ENCODE measurements around the gene NDUFA3.

The NDUFA3 gene

DNA sequence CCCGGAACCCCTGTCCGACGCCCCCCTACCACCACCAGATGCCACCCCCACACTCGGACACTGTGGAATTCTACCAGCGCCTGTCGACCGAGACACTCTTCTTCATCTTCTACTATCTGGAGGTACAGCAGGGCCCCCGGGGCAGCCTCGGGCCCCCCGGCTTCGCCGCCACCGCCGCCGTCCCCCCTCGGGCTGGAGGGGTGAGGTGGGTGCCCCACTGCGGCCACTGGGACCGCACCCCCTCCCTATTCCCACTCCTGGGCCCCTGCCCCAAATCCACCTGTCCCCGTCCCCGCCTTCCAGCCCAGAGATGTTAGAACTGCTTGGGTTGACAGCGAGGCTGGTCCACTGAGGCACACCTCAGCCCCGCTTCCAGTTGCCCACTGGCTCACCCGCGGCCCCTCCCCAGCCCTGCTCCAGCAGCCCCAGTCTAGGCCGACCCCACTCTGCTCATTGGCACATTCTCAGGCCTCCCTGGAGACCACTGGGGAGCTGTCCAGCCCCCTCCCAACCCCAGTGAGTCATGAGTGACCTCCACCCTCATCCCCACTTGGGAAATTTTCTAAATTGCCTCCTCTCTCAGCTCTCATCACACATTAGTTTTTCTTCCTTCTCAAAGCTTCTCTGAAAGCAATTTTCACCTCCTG is 50.3 kb downstream of the NDUFA3 start:
- peaks cover 17 to 100% (median 86%) of the 10 kb centered on the region in 11 experiments; a peak in 21 of 22 replicates for H4K20me1 ChIP-seq
- H3K4me3 ChIP-seq, result no peak overlapping the region
- no peak overlapping the region for H3K27ac ChIP-seq
- peaks cover 98 to 100% (median 100%) of the 10 kb centered on the region in 11 experiments for H3K36me3 ChIP-seq
- H3K4me1 ChIP-seq, result peaks cover 2 to 25% (median 8%) of the 10 kb centered on the region in 10 experiments
- H3K9me3 ChIP-seq (replicated peaks in 1 of 11), result no peaks in the 10 kb centered on the region
- H3K9ac ChIP-seq, result peak overlapping the region in 2 of 11 experiments; percentile 4 to 38; a peak in 1 of 22 replicates
- H3K27me3 ChIP-seq, result no peaks in the 10 kb centered on the region
- no peak for TF ChIP-seq Cebpa-rat (IDR thresholded peaks at IDR 0.05)
- no peak overlapping the region for H3K4me2 ChIP-seq

DNA sequence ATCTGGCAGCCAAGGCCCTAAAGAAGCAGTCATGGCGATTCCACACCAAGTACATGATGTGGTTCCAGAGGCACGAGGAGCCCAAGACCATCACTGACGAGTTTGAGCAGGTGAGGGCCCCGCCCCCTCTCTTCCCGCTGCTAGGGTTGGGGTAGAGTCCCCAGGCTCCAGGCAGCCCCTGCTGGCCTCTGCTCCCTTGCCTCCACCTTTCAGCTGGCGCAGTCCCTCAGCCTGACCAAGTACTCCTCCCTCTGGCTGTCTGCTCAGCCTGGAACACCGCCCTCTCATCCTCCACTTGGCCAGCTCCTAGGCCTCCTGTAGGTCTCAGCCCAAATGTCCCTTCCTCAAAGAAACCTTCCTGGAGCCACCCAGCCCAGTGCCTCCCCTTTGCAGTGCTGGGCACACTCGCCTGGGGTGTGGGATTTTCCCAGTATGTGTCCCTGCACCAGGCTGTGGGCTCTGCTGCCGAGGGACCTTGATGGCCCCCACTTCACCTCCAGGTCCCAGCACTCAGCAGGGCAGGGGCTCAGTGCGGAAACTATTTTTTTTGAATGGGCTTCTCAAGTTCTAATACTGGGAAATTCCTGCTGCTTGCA is 51.2 kb downstream of the NDUFA3 start:
- no peaks in the 10 kb centered on the region for H3K9me3 ChIP-seq (replicated peaks in 1 of 11)
- peaks cover 10 to 33% (median 17%) of the 10 kb centered on the region in 10 experiments for H3K4me1 ChIP-seq
- H3K9ac ChIP-seq, result peak overlapping the region in 4 of 11 experiments; percentile 6 to 38 (median 20); a peak in 2 of 22 replicates
- H4K20me1 ChIP-seq, result peaks cover 15 to 100% (median 91%) of the 10 kb centered on the region in 11 experiments; a peak in 21 of 22 replicates
- no peak overlapping the region for H3K4me2 ChIP-seq
- peaks cover 93 to 96% (median 95%) of the 10 kb centered on the region in 11 experiments for H3K36me3 ChIP-seq
- H3K27me3 ChIP-seq, result no peaks in the 10 kb centered on the region
- H3K4me3 ChIP-seq, result no peak overlapping the region
- no peak for TF ChIP-seq Cebpa-rat (IDR thresholded peaks at IDR 0.05)
- H3K27ac ChIP-seq, result no peak overlapping the region

DNA sequence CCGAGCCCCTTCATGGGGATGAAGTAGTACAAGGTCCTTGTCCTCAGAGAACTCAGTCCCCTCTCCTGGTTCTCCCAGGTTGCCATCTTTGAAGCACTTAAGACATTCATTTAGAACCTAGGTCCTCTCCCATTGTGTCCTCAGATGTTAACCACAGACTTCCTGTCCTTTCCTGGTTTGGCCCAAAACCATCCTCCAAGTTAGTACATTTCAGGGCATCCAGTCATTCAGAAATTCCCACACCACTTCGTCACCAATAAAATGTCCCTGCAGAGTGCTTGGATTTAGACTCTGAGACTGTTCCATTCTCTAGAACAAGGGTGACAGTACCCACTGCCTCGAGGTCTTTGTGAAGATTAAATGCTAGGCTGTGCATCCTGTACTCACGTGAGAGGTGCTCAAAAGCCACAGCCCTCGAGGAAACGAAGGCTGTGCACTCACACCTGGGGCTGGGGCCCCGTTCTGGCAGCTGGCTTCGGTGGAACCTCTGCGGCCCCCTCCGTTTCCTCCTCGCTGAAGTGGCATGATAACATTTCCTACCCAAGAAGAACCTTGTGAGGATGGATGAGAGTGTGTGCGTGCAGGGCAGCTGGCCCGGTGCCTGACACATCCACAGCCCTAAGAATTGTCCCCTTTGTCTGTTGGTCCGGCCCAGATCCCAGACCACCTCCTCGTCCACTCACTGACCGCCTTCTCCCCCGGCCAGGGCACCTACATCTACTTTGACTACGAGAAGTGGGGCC is 52.1 kb downstream of the NDUFA3 start:
- TF ChIP-seq Cebpa-rat (IDR thresholded peaks at IDR 0.05), result no peak
- Histone ChIP-seq H4K20me1 (peaks cover 12 to 94% (median 85%) of the 10 kb centered on the region in 11 experiments; a peak in 21 of 22 replicates), H3K9ac (peak overlapping the region in 3 of 11 experiments; percentile 22 to 30 (median 26); a peak in 2 of 22 replicates), H3K27ac (no peak overlapping the region), H3K9me3 (replicated peaks in 1 of 11) (no peaks in the 10 kb centered on the region), H3K4me2 (no peak overlapping the region), H3K36me3 (peaks cover 83 to 87% (median 86%) of the 10 kb centered on the region in 11 experiments), H3K4me1 (peaks cover 13 to 36% (median 20%) of the 10 kb centered on the region in 10 experiments), H3K4me3 (no peak overlapping the region), H3K27me3 (no peaks in the 10 kb centered on the region)

- TF ChIP-seq Cebpa-rat (IDR thresholded peaks at IDR 0.05), result no peak
- no peaks in the 10 kb centered on the region for H3K27me3 ChIP-seq
- H4K20me1 ChIP-seq, result peaks cover 8 to 85% (median 78%) of the 10 kb centered on the region in 11 experiments; a peak in 21 of 22 replicates
- peaks cover 74 to 78% (median 77%) of the 10 kb centered on the region in 11 experiments for H3K36me3 ChIP-seq
- no peak overlapping the region for H3K4me3 ChIP-seq
- no peak overlapping the region for H3K4me2 ChIP-seq
- peaks cover 19 to 41% (median 26%) of the 10 kb centered on the region in 10 experiments for H3K4me1 ChIP-seq
- H3K27ac ChIP-seq, result no peak overlapping the region
- no peak overlapping the region for H3K9ac ChIP-seq
- no peaks in the 10 kb centered on the region for H3K9me3 ChIP-seq (replicated peaks in 1 of 11)
Measured at GRCh38 chr19:54155694-54156093, 53.0 kb downstream of the NDUFA3 start.

DNA sequence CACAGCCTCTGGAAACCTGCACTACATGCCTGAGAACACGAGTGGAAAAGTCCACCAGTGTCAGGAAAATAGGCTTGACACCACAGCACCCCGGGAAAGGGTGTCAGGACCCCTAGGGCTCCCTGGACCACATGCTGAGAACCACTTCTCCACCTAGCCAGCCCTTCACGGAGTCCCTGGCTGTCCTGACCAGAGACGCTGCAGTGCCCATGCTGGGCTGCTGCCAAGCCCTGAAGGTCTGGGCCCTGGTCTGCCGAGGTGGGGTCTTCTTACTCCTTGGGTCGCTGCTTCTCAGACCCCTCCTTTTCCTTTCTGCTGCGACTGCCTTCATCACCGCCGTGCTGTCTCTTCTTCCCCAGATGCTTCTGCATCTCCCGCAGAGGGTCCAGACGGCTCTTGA is 53.8 kb downstream of the NDUFA3 start:
- no peak overlapping the region for H3K4me2 ChIP-seq
- no peak for TF ChIP-seq Cebpa-rat (IDR thresholded peaks at IDR 0.05)
- no peak overlapping the region for H3K4me3 ChIP-seq
- peaks cover 66 to 70% (median 69%) of the 10 kb centered on the region in 11 experiments for H3K36me3 ChIP-seq
- peaks cover 27 to 49% (median 34%) of the 10 kb centered on the region in 10 experiments for H3K4me1 ChIP-seq
- H3K27ac ChIP-seq, result no peak overlapping the region
- H3K27me3 ChIP-seq, result no peaks in the 10 kb centered on the region
- H4K20me1 ChIP-seq, result peaks cover 8 to 77% (median 70%) of the 10 kb centered on the region in 11 experiments; a peak in 21 of 22 replicates
- H3K9me3 ChIP-seq (replicated peaks in 1 of 11), result no peaks in the 10 kb centered on the region
- peak overlapping the region in 1 of 11 experiments; percentile 27; a peak in 2 of 22 replicates for H3K9ac ChIP-seq

DNA sequence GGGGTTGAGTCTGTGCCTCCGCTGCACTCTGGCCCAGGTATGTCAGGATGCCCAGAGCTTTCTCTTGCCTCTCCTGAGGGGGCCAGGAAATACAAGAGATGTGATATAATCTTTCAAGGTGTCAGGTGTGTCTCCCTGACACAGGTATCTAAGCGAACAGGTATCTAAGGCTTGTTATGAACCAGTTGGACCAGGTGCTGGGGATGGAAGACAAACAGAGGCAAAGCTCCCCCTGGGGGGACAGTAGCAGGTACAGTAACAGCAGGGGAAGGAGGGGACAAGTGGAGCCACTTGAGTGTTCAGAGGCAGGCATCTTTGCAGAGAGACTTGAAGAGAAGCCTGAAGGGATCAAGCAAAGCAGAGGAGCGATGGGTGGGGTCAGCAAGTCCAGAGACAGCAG is 54.3 kb downstream of the NDUFA3 start:
- peak overlapping the region in 1 of 11 experiments; percentile 27; a peak in 2 of 22 replicates for H3K9ac ChIP-seq
- no peaks in the 10 kb centered on the region for H3K27me3 ChIP-seq
- H3K36me3 ChIP-seq, result peaks cover 62 to 65% (median 64%) of the 10 kb centered on the region in 11 experiments
- no peaks in the 10 kb centered on the region for H3K9me3 ChIP-seq (replicated peaks in 1 of 11)
- H3K4me1 ChIP-seq, result peaks cover 31 to 54% (median 38%) of the 10 kb centered on the region in 10 experiments
- H3K4me3 ChIP-seq, result no peak overlapping the region
- H3K27ac ChIP-seq, result no peak overlapping the region
- no peak for TF ChIP-seq Cebpa-rat (IDR thresholded peaks at IDR 0.05)
- peaks cover 8 to 75% (median 67%) of the 10 kb centered on the region in 11 experiments; a peak in 21 of 22 replicates for H4K20me1 ChIP-seq
- no peak overlapping the region for H3K4me2 ChIP-seq

All from BLaER1 treated with 17β-estradiol and CSF1 and Interleukin-3, amounts not matched to agents 10 nM and 100 nM (cell line).